Stimulated activated CD8-positive, alpha-beta memory T cell treated with anti-CD3 and anti-CD28 coated beads, Interleukin-7, amount 100 ng/mL, for 24 hours (primary cell): ENCODE measurements around the gene UTP11.
"Not testable (repeated sequence)": the region's sequence is repeated elsewhere in the genome, so short reads cannot be mapped to it uniquely, and the experiment has no call there.

ENCODE experiments used
- DNase-seq: peaks from one replicate; pipeline ENCODE4 v3.0.0-alpha.2; 2020; ENCODE audit warnings: low read depth

Gene UTP11, protein sequence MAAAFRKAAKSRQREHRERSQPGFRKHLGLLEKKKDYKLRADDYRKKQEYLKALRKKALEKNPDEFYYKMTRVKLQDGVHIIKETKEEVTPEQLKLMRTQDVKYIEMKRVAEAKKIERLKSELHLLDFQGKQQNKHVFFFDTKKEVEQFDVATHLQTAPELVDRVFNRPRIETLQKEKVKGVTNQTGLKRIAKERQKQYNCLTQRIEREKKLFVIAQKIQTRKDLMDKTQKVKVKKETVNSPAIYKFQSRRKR

DNA sequence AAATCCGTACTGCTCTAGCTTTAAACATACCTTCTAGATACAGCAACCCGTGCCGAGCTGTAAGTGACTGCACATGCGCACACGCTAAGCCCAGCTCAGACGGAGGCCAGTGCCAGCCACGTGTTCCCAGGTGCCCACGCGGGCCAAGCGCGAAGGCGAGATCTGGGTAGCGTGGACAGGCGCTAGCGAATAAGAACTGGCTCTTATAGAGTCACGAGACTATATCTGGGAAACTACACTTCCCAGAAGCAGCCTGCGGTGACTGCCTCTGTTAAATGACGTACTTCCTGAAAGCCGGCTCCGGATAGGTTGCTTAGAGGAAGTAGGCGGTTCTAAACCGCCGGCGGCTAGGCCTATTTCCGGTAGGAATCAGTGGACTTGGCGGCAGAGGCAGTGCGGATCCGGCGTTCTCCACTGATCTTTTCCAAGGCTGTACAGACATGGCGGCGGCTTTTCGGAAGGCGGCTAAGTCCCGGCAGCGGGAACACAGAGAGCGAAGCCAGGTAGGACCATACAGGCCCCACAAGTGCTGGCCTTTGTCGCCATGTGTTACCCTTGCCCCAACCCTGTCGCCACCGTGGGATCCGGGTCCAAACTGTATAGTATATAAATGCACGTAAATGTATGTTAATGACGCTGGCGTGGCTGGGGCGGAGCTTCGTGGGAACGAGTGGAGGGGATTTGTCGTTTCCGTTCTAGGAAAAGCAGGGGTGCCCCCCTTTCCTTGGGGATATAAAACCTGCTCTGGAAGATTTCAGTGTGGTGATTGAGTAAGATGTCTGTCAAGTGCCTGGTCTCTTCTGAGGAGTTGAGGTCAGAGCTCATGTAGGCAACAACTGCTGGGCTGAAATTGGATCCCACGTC, at the start of gene UTP11:
UTP11 (plus strand) TSS at position 372 of the 864 bp plus-strand sequence; CDS start at position 441, 69 bp downstream.
- peak; percentile 65 for DNase-seq

- DNase-seq, result not testable (repeated sequence)
Observed at GRCh38 chr1:37964106-37964505, 48.4 kb upstream of the UTP11 start.

DNA sequence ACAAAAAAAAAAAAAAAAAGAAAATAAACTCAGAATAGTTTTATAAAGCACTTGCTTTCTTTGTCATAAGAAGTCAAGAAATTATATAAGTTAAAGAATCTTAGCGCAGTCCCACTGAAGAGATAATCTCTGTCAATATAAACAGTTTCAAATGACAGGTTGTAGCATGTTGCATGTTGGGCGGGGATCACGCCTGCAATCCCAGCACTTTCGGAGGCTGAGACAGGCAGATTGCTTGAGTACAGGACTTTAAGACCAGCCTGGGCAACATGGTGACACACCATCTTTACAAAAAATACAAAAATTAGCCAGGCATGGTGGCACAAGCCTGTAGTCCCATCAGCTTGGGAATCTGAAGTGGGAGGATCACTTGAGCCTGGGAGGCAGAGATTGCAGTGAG, 47.2 kb upstream of the UTP11 start:
- DNase-seq, result no peak

GRCh38 chr1:37973684-37974083, 38.9 kb upstream of the UTP11 start:
- DNase-seq, result not testable (repeated sequence)

DNA sequence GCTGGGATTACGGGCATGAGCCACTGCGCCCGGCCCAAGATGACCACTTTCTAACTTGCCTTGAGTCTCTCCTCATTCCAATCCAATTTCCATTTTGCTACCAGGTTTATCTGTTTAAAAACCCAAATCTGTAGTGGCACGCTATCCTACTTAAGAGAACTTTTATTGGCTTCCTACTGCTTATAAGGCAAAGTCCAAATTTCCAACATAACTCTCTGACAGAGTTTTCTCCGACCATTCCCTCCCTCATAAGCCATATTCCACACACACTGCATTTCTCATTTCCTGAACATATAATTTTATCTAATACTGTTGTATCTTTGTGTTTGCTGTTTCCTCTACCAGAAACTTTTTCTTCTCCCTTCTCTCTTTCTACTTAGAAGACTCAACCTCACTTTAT, 38.0 kb upstream of the UTP11 start:
- no peak for DNase-seq

DNA sequence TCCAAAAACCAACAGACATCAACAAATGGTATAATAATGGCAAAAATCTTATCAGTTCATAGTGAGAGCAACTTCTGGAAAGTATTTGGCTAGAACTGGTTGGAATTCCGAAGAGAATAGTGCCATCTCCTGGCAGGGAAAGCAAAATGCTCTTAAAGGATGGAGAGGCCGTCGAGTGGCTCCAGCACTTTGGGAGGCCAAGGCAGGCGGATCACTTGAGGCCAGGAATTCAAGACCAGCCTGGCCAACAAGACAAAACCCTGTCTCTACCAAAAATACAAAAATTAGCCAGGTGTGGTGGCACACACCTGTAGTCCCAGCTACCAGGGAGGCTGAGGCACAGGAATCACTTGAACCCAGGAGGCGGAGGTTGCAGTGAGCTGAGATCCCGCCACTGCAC, 37.5 kb upstream of the UTP11 start:
- DNase-seq, result not testable (repeated sequence)

GRCh38 chr1:37978541-37978940, 34.0 kb upstream of the UTP11 start:
- DNase-seq, result no peak

DNA sequence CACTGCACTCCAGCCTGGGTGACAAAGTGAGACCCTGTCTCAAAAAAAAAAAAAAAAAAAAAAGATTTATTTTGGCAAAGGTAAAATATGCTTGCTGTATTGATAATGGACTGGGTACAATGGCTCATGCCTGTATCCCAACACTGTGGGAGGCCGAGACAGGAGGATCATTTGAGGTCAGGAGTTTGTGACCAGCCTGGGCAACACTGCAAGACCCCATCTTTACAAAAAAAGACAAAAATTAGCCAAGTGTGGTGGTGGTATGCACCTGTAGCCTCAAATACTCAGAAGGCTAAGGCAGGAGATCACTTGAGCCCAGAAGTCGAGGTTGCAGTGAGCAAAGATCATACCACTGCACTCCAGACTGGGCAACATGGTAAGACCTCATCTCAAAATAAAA, 29.0 kb upstream of the UTP11 start:
- DNase-seq, result no peak

DNA sequence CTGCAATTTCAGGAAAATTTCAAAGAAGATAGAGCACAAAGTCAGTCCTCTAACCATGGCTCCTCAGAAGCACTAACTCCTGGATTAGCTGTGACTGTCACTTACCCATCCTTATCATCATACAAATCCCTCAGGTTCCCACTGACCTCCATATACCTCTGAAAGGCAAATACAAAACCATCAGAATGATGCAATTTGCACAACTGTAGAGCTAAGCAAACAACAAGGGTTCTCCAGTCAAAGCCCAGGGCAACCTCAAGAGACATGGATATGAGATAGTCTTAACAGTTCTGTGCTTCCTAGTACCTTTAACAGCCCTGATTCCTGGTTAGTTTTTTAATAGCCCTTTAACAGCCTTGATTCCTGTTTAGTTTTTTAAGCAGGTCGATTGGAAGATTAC, 24.9 kb upstream of the UTP11 start:
- DNase-seq, result no peak

- DNase-seq, result no peak
Observed at GRCh38 chr1:37989361-37989930, 23.1 kb upstream of the UTP11 start.

GRCh38 chr1:37994886-37995566, 17.5 kb upstream of the UTP11 start:
- DNase-seq, result no peak

DNA sequence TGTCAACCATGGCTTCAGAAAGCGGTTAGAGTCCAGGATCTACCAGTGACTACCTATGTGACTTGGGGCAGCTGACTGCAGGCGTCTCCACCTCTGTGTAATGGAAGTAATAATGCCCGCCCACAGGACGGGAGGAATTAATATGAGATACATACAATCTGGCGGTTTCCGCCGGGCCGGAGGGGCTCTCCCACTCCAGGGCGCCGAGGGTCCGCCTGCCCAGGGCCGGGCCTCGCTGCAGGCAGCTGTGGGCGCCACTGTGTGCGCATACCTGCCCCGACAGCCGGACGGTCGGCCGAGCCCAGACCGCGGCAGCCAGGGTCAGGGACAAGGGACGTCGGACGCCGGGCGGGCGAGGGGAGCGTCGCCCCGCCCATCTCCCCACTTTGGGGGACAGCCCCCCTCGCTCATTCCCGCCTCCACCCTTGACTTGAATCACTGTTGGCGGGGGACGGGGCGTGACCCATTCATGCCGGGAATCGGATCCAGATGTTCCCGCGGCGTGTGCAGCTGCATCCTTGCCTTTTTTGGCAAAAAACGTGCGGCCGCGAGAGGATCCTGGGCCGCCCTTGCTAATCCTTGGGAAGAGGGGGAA, 16.7 kb upstream of the UTP11 start:
- no peak for DNase-seq

DNA sequence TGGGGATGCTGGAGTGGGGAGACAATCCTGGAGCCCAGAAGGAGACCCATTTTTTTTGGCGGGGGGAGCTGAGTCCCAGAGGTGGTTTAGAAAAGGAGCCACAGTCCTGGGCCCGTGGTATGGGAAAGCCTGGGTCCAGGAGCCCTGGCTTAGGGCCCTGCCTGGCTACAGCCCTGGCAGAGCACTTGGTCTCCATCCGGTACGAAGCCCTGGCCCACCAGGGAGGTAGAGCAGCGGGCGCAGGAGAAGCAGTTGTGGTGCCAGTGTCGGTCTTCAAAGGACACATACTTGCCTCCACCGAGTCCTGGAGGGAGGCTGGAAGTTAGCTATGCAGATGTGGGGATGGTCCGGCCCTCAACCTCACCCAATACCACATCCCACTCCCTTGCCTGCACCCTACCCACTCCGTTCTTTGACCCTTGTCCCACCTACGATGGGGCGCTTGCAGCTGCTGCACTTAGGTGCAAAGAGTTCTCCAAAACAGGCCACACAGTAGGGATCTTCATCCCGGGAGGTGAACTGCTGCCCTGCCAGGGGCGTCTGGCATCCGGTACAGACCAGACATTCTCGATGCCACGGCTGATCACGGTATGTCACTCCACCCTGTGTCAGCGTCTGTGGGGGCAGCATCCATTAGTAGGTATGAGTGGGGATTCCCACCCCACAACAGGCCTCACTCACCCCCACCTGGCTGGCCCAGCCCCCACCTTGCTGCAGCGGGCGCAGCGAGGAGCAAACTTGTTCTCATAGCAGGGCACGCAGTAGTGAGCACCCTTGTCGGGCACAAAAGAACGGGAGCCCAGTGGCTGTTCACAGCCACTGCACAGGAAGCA, 15.1 kb upstream of the UTP11 start:
- no peak for DNase-seq

DNA sequence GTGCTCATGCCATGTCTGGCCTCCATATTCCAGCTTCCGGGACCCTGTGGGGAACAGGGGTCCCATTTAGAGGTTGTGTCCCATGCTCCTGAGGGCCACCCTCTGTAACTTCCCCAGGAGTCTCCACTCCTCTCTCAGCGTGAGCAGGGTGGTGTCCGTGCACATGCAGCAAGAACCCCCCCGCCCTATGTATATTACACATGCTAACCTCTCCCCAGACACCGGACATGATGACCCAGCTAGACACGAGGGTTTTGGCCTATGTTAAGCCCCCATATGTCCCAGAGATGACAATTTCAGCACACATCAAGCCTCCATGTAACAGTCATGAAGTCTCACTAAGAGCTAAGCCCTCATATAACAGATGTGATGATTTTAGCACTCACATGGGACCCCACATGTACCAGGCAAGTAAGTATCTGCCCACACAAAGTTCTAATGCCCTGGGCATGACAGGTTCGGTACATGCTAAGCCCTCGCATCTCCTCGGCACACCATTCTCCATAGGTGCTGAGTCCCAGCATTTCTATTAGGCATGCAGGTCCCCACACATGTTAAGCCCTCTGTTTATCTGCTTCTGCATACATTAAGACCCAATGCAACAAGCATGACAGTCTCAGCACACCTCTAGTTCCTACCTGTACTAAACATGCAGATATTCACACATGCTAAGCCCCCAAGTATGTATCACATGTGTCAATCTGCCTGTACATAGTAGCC, 14.3 kb upstream of the UTP11 start:
- DNase-seq, result no peak

GRCh38 chr1:37998913-37999429, 13.6 kb upstream of the UTP11 start:
- DNase-seq, result no peak

DNA sequence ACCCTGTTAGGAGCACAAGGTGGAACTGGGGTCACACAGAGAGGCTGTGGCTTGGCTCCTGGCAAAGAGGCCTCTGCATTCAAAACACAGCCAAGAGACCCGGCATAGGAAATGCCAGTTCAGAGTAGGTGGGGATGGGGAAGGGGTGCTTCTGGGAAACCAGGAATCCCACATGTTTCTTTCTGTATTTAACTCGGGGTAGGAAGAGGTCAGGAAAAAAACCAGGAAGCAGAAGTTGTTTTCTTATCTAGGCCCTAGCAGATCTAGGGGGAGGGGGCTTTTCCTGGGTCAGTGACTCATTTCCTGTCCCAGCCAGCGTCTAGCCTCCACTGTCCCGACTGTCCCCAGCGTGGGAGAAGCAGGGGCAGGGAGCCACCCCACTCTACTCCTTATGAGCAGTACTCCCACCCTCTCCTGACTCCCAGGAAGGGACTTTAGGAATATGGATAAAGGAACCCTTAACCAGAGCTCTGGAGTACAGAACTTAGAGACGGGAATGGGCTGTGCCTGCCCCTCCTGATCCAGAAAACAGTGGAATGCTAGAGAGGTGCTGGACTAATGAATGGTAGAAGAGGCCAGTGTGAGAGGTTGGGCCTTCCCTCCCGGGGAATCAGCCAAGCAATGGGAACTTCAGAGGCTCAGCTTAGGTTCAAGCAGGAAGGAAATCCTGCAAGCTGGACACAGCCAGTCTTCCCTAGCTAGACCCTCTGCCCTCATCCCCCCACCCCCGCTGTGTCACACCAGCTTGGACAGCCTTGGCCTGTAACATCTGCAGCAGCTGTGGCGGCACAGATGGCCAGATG, 12.9 kb upstream of the UTP11 start:
- DNase-seq, result no peak

GRCh38 chr1:38000233-38000528, 12.4 kb upstream of the UTP11 start:
- no peak for DNase-seq

- DNase-seq, result no peak
Observed at GRCh38 chr1:38000529-38001455, 11.7 kb upstream of the UTP11 start.
